Measurements from ENCODE around the gene RPH3AL. TPM values are rescaled to one million over a fixed set of nuclear protein-coding genes. Genes with fewer than 3 reads are reported as not detected.
A peak's percentile ranks its signal among the peaks of the same experiment; 100 is the strongest.

Gene RPH3AL
- total RNA-seq, 1 experiment from 2014 or later = 24.9 TPM

DNA sequence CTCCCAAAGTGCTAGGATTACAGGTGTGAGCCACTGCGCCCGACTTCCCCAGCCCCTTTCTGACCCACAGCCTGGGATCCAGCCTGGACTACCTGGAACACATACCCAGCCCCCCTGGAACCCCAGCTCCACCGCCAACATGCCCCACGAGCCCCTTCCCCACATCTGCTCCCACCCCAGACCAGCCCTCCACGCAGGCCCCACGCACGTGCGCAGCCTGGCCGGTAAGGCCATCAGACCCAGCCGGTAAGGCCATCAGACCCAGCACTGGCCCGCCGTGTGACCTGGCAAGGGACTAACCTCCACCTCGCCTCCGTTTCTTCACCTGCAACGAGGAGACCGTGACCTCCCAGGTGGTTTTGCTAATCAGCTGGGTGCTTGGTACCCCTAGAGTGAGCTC, 46.5 kb downstream of the RPH3AL start:
- intact Hi-C loops (cut with micrococcal nuclease) = no loop called here
- ChIA-PET CTCF (no interaction called here), POLR2A (ENCODE audit: unreplicated experiment) (no interaction called here)
- H3K4me1 ChIP-seq (ENCODE audit: insufficient read depth, low read length) = no peaks in the 10 kb centered on the region
- H4K20me1 ChIP-seq (ENCODE audit: low read length) = no peaks in the 10 kb centered on the region
- no peak overlapping the region for H3K27ac ChIP-seq (ENCODE audit: low read length)
- no TSS peak for BruUV-seq (replicated peaks)
- ATAC-seq (no peak), DNase-seq (no peak)
- H3K9ac ChIP-seq (ENCODE audit: low read length) = no peak overlapping the region
- no peaks in the 10 kb centered on the region for H3F3A ChIP-seq (ENCODE audit: low read length, unreplicated experiment)
- no peaks in the 10 kb centered on the region for H3K9me2 ChIP-seq (replicated peaks; ENCODE audit: low read length)
- no peaks in the 10 kb centered on the region for H3K36me3 ChIP-seq (ENCODE audit: low read depth, low read length)
- H3K9me3 ChIP-seq (ENCODE audit: low read length) = no peaks in the 10 kb centered on the region
- H3K4me2 ChIP-seq (ENCODE audit: low read length) = no peak overlapping the region
- no peak overlapping the region for H3K4me3 ChIP-seq (ENCODE audit: low read length)
- no peaks in the 10 kb centered on the region for H3K79me2 ChIP-seq (ENCODE audit: low read length)
- no peak overlapping the region for H2AFZ ChIP-seq (ENCODE audit: low read length)
- TF ChIP-seq CTCF (conservative IDR thresholded peaks at IDR 0.05; ENCODE audit: low read depth, low read length) (no peak), EZH2phosphoT487 (IDR thresholded peaks at IDR 0.05; ENCODE audit: borderline replicate concordance, low read length) (no peak), EZH2 (IDR thresholded peaks at IDR 0.05; ENCODE audit: low read length, unreplicated experiment) (no peak)
- H3K27me3 ChIP-seq (ENCODE audit: low read length) = no peaks in the 10 kb centered on the region

DNA sequence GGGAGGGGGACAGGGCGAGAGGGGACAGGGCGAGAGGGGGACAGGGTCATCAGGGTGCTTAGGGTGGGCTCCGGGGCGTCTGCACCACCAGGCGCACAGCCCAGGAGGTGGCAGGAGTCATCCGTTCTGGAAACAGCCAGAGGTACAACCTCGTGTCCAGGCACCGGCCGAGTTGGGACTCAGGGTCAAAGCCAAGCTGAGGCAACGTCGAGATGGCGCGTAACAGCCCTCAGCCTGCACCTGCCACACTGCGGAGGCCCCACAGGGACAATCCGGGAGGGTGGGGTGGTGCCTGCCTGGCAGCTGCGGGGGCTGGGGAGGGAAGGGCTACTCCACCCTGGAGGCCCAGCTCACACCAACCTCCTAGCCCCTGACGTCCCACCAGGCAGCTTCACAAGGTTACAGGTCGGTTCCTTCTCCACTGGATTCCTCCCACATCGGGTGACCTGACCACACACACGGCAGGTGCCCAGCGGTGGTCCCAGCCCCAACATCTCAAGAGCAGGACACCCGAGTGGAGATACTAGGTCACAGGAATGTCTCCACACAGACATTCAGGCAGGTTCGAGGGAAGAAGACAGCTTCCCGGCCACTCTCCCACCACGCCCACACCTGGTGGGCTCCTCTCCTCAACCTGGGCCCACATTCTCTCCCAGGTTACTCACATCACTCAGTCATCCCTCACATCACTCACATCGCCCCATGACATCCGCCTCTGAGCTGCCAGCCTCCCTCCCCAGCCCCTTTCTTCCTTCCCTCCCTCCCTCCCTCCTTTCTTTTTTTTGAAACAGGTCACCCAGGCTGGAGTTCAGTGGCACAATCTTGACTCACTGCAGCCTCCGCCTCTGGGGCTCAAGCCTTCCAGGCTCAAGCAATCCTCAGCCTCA, 47.3 kb downstream of the RPH3AL start:
- ATAC-seq = no peak; the same call in 1 of the 2 replicates
- BruUV-seq (replicated peaks) = no TSS peak
- Histone ChIP-seq H2AFZ (ENCODE audit: low read length) (no peak overlapping the region), H3K9me2 (replicated peaks; ENCODE audit: low read length) (no peaks in the 10 kb centered on the region), H3K27ac (ENCODE audit: low read length) (no peak overlapping the region), H3K79me2 (ENCODE audit: low read length) (no peaks in the 10 kb centered on the region), H3K4me1 (ENCODE audit: insufficient read depth, low read length) (no peaks in the 10 kb centered on the region), H3K4me2 (ENCODE audit: low read length) (no peak overlapping the region), H3K36me3 (ENCODE audit: low read depth, low read length) (no peaks in the 10 kb centered on the region), H3K27me3 (ENCODE audit: low read length) (no peaks in the 10 kb centered on the region), H4K20me1 (ENCODE audit: low read length) (no peaks in the 10 kb centered on the region), H3F3A (ENCODE audit: low read length, unreplicated experiment) (no peaks in the 10 kb centered on the region), H3K4me3 (ENCODE audit: low read length) (no peak overlapping the region), H3K9ac (ENCODE audit: low read length) (no peak overlapping the region), H3K9me3 (ENCODE audit: low read length) (no peaks in the 10 kb centered on the region)
- intact Hi-C loops (cut with micrococcal nuclease) = no loop called here
- ChIA-PET CTCF (no interaction called here), POLR2A (ENCODE audit: unreplicated experiment) (no interaction called here)
- TF ChIP-seq EZH2 (IDR thresholded peaks at IDR 0.05; ENCODE audit: low read length, unreplicated experiment) (no peak), CTCF (conservative IDR thresholded peaks at IDR 0.05; ENCODE audit: low read depth, low read length) (no peak), EZH2phosphoT487 (IDR thresholded peaks at IDR 0.05; ENCODE audit: borderline replicate concordance, low read length) (no peak)
- peak; percentile 9 for DNase-seq

- Histone ChIP-seq H3K27me3 (ENCODE audit: low read length) (no peaks in the 10 kb centered on the region), H3F3A (ENCODE audit: low read length, unreplicated experiment) (no peaks in the 10 kb centered on the region), H2AFZ (ENCODE audit: low read length) (no peak overlapping the region), H3K79me2 (ENCODE audit: low read length) (no peaks in the 10 kb centered on the region), H3K4me1 (ENCODE audit: insufficient read depth, low read length) (no peaks in the 10 kb centered on the region), H3K4me2 (ENCODE audit: low read length) (no peak overlapping the region), H3K27ac (ENCODE audit: low read length) (no peak overlapping the region), H3K4me3 (ENCODE audit: low read length) (no peak overlapping the region), H4K20me1 (ENCODE audit: low read length) (no peaks in the 10 kb centered on the region), H3K9me3 (ENCODE audit: low read length) (no peaks in the 10 kb centered on the region), H3K36me3 (ENCODE audit: low read depth, low read length) (no peaks in the 10 kb centered on the region), H3K9ac (ENCODE audit: low read length) (no peak overlapping the region), H3K9me2 (replicated peaks; ENCODE audit: low read length) (no peaks in the 10 kb centered on the region)
- POLR2A ChIA-PET (ENCODE audit: unreplicated experiment) = no interaction called here
- CTCF ChIA-PET = no interaction called here
- intact Hi-C loops (cut with micrococcal nuclease) = no loop called here
- TF ChIP-seq CTCF (conservative IDR thresholded peaks at IDR 0.05; ENCODE audit: low read depth, low read length) (no peak), EZH2phosphoT487 (IDR thresholded peaks at IDR 0.05; ENCODE audit: borderline replicate concordance, low read length) (no peak), EZH2 (IDR thresholded peaks at IDR 0.05; ENCODE audit: low read length, unreplicated experiment) (no peak)
- DNase-seq (no peak), ATAC-seq (no peak)
- no TSS peak for BruUV-seq (replicated peaks)
Observed at GRCh38 chr17:304461-304860, 48.1 kb downstream of the RPH3AL start.

Measured in PC-3 (cell line).